Measurements from ENCODE around the gene ABR. TPM values are rescaled to one million over a fixed set of nuclear protein-coding genes. Genes with fewer than 3 reads are reported as not detected.
A peak's percentile ranks its signal among the peaks of the same experiment; 100 is the strongest.
"Not testable (repeated sequence)": the region's sequence is repeated elsewhere in the genome, so short reads cannot be mapped to it uniquely, and the experiment has no call there.

The ABR gene
- polyA plus RNA-seq, 6 donors from 2014 or later: 4.3 to 47.2 (median 28.1) TPM

- no peak for ATAC-seq (ENCODE audit: low read depth in 2 of 2)
- no peaks in the 10 kb centered on the region for H3K9me3 Mint-ChIP-seq
These were observed 195.9 kb downstream of the ABR start for GRCh38 chr17:983921-984320.

DNA sequence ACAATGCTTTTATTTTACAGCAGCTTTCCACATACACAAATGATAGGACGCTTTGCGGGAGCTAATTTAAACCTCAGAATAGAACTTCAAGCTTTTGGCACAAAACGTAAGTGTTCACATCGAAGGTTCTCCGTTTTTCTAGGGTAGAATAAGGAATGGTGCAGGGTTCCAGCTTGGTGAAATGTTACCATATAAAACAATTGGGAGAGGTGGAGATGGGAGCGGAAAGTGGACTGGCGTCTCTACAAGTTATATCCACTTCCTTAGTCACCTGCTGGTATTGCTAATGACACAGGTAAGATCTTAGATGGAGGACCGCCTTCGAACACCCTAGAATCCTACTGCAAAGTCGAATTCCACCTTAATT is 198.5 kb downstream of the ABR start:
- Mint-ChIP-seq H3K9me3 (no peaks in the 10 kb centered on the region), H3K4me1 (peaks cover 14 to 24% (median 22%) of the 10 kb centered on the region in 3 donors), H3K27me3 (peaks cover 10 to 21% (median 20%) of the 10 kb centered on the region in 3 donors), H3K36me3 (no peaks in the 10 kb centered on the region), H3K27ac (peak overlapping the region; percentile 1 to 94 (median 70)), H3K4me3 (peak overlapping the region; percentile 77 to 92 (median 90))
- DNase-seq: no peak
- ATAC-seq (ENCODE audit: low read depth in 2 of 2): no peak

More at GRCh38 chr17:983921-984320, 195.9 kb downstream of the ABR start:
- no peak for DNase-seq
- Mint-ChIP-seq H3K4me3 (no peak overlapping the region), H3K4me1 (peaks cover 10 to 15% (median 15%) of the 10 kb centered on the region in 3 donors), H3K36me3 (no peaks in the 10 kb centered on the region), H3K27ac (no peak overlapping the region), H3K27me3 (no peaks in the 10 kb centered on the region)

- peak overlapping the region; percentile 60 to 97 (median 89) for H3K27ac Mint-ChIP-seq
- H3K4me3 Mint-ChIP-seq: peak overlapping the region; percentile 77 to 92 (median 90)
- ATAC-seq (ENCODE audit: low read depth in 2 of 2) (peak; percentile 83 to 88), DNase-seq (peak; percentile 86)
- no peaks in the 10 kb centered on the region for H3K36me3 Mint-ChIP-seq
- peaks cover 14 to 25% (median 24%) of the 10 kb centered on the region in 3 donors for H3K27me3 Mint-ChIP-seq
- H3K4me1 Mint-ChIP-seq: peaks cover 14 to 24% (median 22%) of the 10 kb centered on the region in 3 donors
- no peaks in the 10 kb centered on the region for H3K9me3 Mint-ChIP-seq
These were observed 199.1 kb downstream of the ABR start for GRCh38 chr17:980406-981291.

GRCh38 chr17:979539-980405 is 200.0 kb downstream of the ABR start, which contains the start of gene NXN:
Gene NXN (minus strand): TSS chr17:979776.
- Mint-ChIP-seq H3K4me1 (peaks cover 14 to 24% (median 22%) of the 10 kb centered on the region in 3 donors), H3K27me3 (peaks cover 19 to 34% (median 33%) of the 10 kb centered on the region in 3 donors), H3K9me3 (no peaks in the 10 kb centered on the region), H3K36me3 (no peaks in the 10 kb centered on the region), H3K4me3 (peak within 1 kb of the TSS; percentile 77 to 92 (median 90)), H3K27ac (peak within 1 kb of the TSS in 5 of 6 donors; percentile 60 to 97 (median 76))
- ATAC-seq (ENCODE audit: low read depth in 2 of 2) (peak; percentile 63 to 71), DNase-seq (peak; percentile 82)

- H3K27ac Mint-ChIP-seq: no peak overlapping the region
- no peak for ATAC-seq (ENCODE audit: low read depth in 2 of 2)
- H3K4me1 Mint-ChIP-seq: peaks cover 14 to 24% (median 22%) of the 10 kb centered on the region in 3 donors
- no peaks in the 10 kb centered on the region for H3K36me3 Mint-ChIP-seq
- H3K4me3 Mint-ChIP-seq: peak overlapping the region in 4 of 8 donors; percentile 16 to 92 (median 82)
- no peak for DNase-seq
- peaks cover 19 to 39% (median 39%) of the 10 kb centered on the region in 3 donors for H3K27me3 Mint-ChIP-seq
- H3K9me3 Mint-ChIP-seq: no peaks in the 10 kb centered on the region
These were observed 200.6 kb downstream of the ABR start for GRCh38 chr17:979212-979538.

- H3K4me3 Mint-ChIP-seq: peak overlapping the region; percentile 65 to 86 (median 79)
- peak; percentile 7 for DNase-seq
- no peaks in the 10 kb centered on the region for H3K36me3 Mint-ChIP-seq
- no peak for ATAC-seq (ENCODE audit: low read depth in 2 of 2)
- no peak overlapping the region for H3K27ac Mint-ChIP-seq
- H3K27me3 Mint-ChIP-seq: peaks cover 22 to 42% (median 39%) of the 10 kb centered on the region in 3 donors
- H3K4me1 Mint-ChIP-seq: peaks cover 14 to 24% (median 22%) of the 10 kb centered on the region in 3 donors
- no peaks in the 10 kb centered on the region for H3K9me3 Mint-ChIP-seq
These were observed 201.4 kb downstream of the ABR start for GRCh38 chr17:978103-979093.

DNA sequence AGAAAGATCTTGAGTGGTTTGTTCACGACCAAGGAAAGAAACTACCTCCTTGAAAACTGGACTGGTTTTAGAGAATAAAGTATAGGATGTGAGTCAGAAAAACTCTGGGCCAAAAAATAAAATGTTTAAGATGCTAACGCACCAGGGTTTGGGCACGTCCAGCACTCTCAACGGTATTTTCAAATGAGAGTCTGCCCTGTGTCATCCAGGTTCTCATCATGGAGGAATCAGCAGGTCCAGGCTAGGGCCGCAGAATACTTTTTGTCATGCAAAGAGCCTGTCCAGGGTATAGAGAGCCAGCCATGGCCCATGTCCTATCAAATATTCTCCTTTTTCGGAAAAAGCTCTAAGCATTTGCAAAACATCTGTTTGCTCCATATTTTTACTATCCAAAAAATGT is 202.6 kb downstream of the ABR start:
- no peak overlapping the region for H3K27ac Mint-ChIP-seq
- H3K27me3 Mint-ChIP-seq: peaks cover 27 to 50% (median 44%) of the 10 kb centered on the region in 3 donors

DNA sequence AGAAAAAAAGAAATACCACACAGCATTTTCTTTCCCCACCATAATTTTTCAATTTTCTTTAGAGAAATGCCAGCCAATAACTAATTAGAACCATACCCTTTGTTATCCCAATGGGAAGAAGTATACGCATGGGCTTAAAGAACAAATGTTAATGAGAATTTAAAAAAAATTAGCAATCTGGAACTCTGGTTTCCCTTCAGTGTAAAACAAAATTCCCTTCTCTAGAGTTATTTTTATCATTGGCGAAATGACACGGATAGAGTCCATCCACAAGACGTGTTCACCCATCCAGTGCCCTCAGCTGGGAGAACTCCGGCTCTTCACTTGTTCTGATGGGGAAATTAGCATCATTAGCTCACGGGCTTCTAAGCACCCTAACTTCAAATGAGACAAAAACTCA is 203.5 kb downstream of the ABR start:
- H3K9me3 Mint-ChIP-seq: no peaks in the 10 kb centered on the region
- peaks cover 14 to 23% (median 21%) of the 10 kb centered on the region in 3 donors for H3K4me1 Mint-ChIP-seq
- no peak overlapping the region for H3K27ac Mint-ChIP-seq
- H3K4me3 Mint-ChIP-seq: peak overlapping the region in 1 of 8 donors; percentile 36
- H3K27me3 Mint-ChIP-seq: peaks cover 27 to 53% (median 44%) of the 10 kb centered on the region in 3 donors
- H3K36me3 Mint-ChIP-seq: no peaks in the 10 kb centered on the region
- no peak for DNase-seq
- ATAC-seq (ENCODE audit: low read depth in 2 of 2): no peak

More for the DNA sequence above, 202.6 kb downstream of the ABR start:
- DNase-seq (no peak), ATAC-seq (ENCODE audit: low read depth in 2 of 2) (no peak)
- peak overlapping the region in 1 of 8 donors; percentile 72 for H3K4me3 Mint-ChIP-seq
- H3K36me3 Mint-ChIP-seq: no peaks in the 10 kb centered on the region
- H3K9me3 Mint-ChIP-seq: no peaks in the 10 kb centered on the region
- peaks cover 14 to 24% (median 22%) of the 10 kb centered on the region in 3 donors for H3K4me1 Mint-ChIP-seq

- no peak for ATAC-seq (ENCODE audit: low read depth in 2 of 2)
- no peaks in the 10 kb centered on the region for H3K36me3 Mint-ChIP-seq
These were observed 204.3 kb downstream of the ABR start for GRCh38 chr17:975371-975915.

DNA sequence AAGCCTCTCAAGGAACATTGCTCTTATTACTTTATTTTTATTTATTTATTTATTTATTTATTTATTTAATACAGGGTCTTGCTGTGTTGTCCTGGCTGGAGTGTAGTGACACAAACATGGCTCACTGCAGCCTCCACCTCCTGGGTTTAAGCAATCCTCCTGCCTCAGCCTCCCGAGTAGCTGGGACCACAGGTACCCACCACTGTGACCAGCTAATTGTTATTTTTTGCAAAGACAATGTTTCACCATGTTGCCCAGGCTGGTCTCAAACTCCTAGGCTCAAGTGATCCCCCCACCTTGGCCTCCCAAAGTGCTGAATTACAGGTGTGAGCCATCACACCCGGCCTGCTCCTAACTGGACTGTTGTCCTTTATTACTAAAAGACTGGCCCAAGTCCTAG is 205.0 kb downstream of the ABR start:
- not testable (repeated sequence) for DNase-seq; H3K4me1 Mint-ChIP-seq; H3K4me3 Mint-ChIP-seq; H3K27ac Mint-ChIP-seq; ATAC-seq (ENCODE audit: low read depth in 2 of 2); H3K9me3 Mint-ChIP-seq; H3K36me3 Mint-ChIP-seq
- H3K27me3 Mint-ChIP-seq: peaks cover 31 to 55% (median 48%) of the 10 kb centered on the region in 3 donors

More at GRCh38 chr17:975371-975915, 204.3 kb downstream of the ABR start:
- no peak for DNase-seq
- Mint-ChIP-seq H3K9me3 (no peaks in the 10 kb centered on the region), H3K27me3 (peaks cover 27 to 53% (median 47%) of the 10 kb centered on the region in 3 donors), H3K4me3 (no peak overlapping the region), H3K27ac (no peak overlapping the region), H3K4me1 (peaks cover 8 to 14% (median 12%) of the 10 kb centered on the region in 3 donors)

DNA sequence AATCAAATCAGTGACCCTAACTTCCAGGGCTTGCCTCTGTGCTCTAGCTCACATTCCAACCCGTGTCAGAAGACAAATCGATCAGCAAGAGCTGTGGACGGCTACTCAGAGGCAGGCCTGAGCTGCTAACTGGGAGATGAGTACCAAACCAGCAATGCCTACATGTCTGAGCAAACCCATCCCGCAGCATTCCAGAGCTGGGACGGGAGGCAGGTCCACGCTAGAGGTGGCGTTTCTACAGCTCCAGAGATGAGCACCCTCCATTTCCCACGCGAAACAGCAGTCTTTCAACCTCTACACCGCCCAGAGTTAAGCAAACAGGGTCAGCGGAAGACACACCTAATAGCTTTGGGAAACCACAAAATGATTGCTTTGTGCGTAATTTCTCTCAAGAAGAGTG is 206.7 kb downstream of the ABR start:
- no peaks in the 10 kb centered on the region for H3K9me3 Mint-ChIP-seq
- ATAC-seq (ENCODE audit: low read depth in 2 of 2) (no peak), DNase-seq (no peak)
- no peak overlapping the region for H3K27ac Mint-ChIP-seq
- no peak overlapping the region for H3K4me3 Mint-ChIP-seq
- H3K4me1 Mint-ChIP-seq: peaks cover under 1 to 6% (median 3%) of the 10 kb centered on the region in 3 donors
- no peaks in the 10 kb centered on the region for H3K36me3 Mint-ChIP-seq
- peaks cover 43 to 63% (median 45%) of the 10 kb centered on the region in 3 donors for H3K27me3 Mint-ChIP-seq

DNA sequence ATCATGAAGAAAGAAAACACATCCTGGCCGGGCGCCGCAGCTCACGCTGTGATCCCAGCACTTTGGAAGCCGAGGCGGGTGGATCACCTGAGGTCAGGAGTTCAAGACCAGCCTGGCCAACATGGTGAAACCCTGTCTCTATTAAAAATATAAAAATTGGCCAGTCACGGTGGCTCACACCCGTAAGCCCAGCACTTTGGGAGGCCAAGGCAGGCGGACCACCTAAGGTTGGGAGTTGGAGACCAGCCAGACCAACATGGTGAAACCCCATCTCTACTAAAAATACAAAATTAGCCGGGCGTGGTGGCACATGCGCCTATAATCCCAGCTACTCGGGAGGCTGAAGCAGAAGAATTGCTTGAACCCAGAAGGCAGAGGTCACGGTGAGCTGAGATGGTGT is 207.9 kb downstream of the ABR start:
- DNase-seq; H3K36me3 Mint-ChIP-seq; ATAC-seq (ENCODE audit: low read depth in 2 of 2); H3K4me3 Mint-ChIP-seq; H3K9me3 Mint-ChIP-seq; H3K27ac Mint-ChIP-seq; H3K4me1 Mint-ChIP-seq: not testable (repeated sequence)
- peaks cover 34 to 62% (median 44%) of the 10 kb centered on the region in 3 donors for H3K27me3 Mint-ChIP-seq
